ENCODE measurements around the gene RBMS3.

GRCh38 chr3:29261119-29261518 lies 19.8 kb upstream of the RBMS3 start:
- TF ChIP-seq CTCF (IDR thresholded peaks at IDR 0.05), result no peak
- TF ChIP-seq POLR2A (IDR thresholded peaks at IDR 0.05), result no peak
